Measurements from ENCODE around the gene MET.

DNA sequence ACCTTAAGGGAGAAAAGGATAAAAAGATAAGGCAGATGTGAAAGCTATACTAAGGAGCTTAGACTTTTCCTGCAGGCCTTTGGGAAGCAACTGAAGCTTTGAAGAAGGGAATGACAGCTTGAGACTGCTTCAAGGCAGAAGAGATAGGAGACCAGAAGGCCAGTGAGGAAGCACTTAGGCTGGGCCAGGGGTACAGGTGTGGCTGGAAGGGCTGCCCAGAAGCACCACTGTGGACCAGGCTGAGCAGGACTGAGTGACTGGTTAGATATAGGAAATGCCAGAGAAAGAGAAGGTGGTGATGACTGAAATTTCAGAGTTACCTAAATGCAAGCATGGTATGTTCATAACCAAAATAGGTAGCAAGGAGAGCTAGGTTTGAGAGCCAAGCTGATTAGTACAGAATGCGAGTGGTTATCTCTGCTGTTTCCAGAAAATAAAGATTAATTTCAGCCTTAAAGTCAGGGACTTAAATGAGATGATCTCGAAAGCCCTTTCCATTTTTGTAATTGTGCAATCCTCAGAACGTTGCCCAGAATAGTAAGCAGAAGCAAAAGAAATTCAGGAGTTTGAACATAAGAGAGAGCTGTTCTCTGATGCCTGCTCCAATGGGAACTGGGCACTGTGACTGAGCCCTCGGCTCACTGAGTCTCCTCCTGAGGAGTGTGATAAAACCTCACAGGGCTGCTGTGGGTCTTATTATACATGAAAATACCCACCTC, 54.9 kb downstream of the MET start:
- TF ChIP-seq EP300 (IDR thresholded peaks at IDR 0.05) (no peak), CTCF (IDR thresholded peaks at IDR 0.05) (no peak), POLR2AphosphoS5 (IDR thresholded peaks at IDR 0.05) (no peak), POLR2A (IDR thresholded peaks at IDR 0.05) (no peak)
